ENCODE measurements around the gene MACO1.

- TF ChIP-seq DPF2 (IDR thresholded peaks at IDR 0.05) (no peak), ZSCAN29 (IDR thresholded peaks at IDR 0.05) (no peak), SP1 (IDR thresholded peaks at IDR 0.05; ENCODE audit: low read depth, low read length) (no peak), POLR2A (IDR thresholded peaks at IDR 0.05; ENCODE audit: low read depth, low read length) (no peak), CBFB (IDR thresholded peaks at IDR 0.05; ENCODE audit: low read depth) (no peak), CTCF (IDR thresholded peaks at IDR 0.05 in 2 of 3, conservative IDR thresholded peaks at IDR 0.05 in 1 of 3; ENCODE audit: control insufficient read depth in 2 of 3, extremely low read depth in 1 of 3, insufficient read depth in 1 of 3, low read depth in 3 of 3, low read length in 3 of 3) (no peak), STAT1 (conservative IDR thresholded peaks at IDR 0.05) (no peak), TAF1 (IDR thresholded peaks at IDR 0.05; ENCODE audit: borderline replicate concordance, low read depth, low read length) (no peak), SKIL (IDR thresholded peaks at IDR 0.05; ENCODE audit: low read depth, poor library complexity, severe bottlenecking) (no peak), POLR2AphosphoS5 (IDR thresholded peaks at IDR 0.05; ENCODE audit: low read length) (no peak)
Observed at GRCh38 chr1:25529518-25530185, 99.0 kb downstream of the MACO1 start.
